T-helper 1 cell (primary cell): ENCODE measurements around the gene NIPA2.
A peak's percentile ranks its signal among the peaks of the same experiment; 100 is the strongest.
"Not testable (repeated sequence)": the region's sequence is repeated elsewhere in the genome, so short reads cannot be mapped to it uniquely, and the experiment has no call there.

ENCODE experiments used
- DNase-seq, 5 donors: peaks; one replicate each; pipeline ENCODE4 v3.0.0-alpha.2; 2012 to 2020
- total RNA-seq, 4 donors: gene quantifications; one replicate each; lab custom pipeline; 2026; lab: John Stamatoyannopoulos, UW

Gene NIPA2
- total RNA-seq = 23.3 to 49.9 (median 41.5) reads per million in 4 donors

- DNase-seq = peak; percentile 97 to 98 (median 98)
Observed at GRCh38 chr15:22838292-22839042, at the start of gene NIPA2. Gene NIPA2, plus strand, starts transcription at chr15:22838666. Its CDS starts 13,066 bp downstream, at chr15:22851732.

GRCh38 chr15:22794063-22794462, 44.4 kb upstream of the NIPA2 start:
- no peak for DNase-seq

- DNase-seq = no peak
Observed at GRCh38 chr15:22794621-22795167, 43.8 kb upstream of the NIPA2 start.

GRCh38 chr15:22795206-22796063, 43.0 kb upstream of the NIPA2 start:
- DNase-seq = no peak

GRCh38 chr15:22796079-22796478, 42.4 kb upstream of the NIPA2 start:
- DNase-seq = no peak

GRCh38 chr15:22799902-22800301, 38.6 kb upstream of the NIPA2 start:
- no peak for DNase-seq

GRCh38 chr15:22803006-22803405, 35.5 kb upstream of the NIPA2 start:
- not testable (repeated sequence) for DNase-seq

GRCh38 chr15:22806156-22806555, 32.3 kb upstream of the NIPA2 start:
- DNase-seq = no peak

GRCh38 chr15:22806664-22807063, 31.8 kb upstream of the NIPA2 start:
- no peak for DNase-seq

GRCh38 chr15:22807831-22808230, 30.6 kb upstream of the NIPA2 start:
- DNase-seq = not testable (repeated sequence)

GRCh38 chr15:22808240-22808639, 30.2 kb upstream of the NIPA2 start:
- DNase-seq = no peak

GRCh38 chr15:22808761-22809280, 29.6 kb upstream of the NIPA2 start:
- no peak for DNase-seq

- DNase-seq = no peak
Observed at GRCh38 chr15:22810033-22810852, 28.2 kb upstream of the NIPA2 start.

GRCh38 chr15:22810853-22811338, 27.6 kb upstream of the NIPA2 start:
- no peak for DNase-seq

- no peak for DNase-seq
Observed at GRCh38 chr15:22811640-22812039, 26.8 kb upstream of the NIPA2 start.

- DNase-seq = no peak
Observed at GRCh38 chr15:22813844-22814243, 24.6 kb upstream of the NIPA2 start.

- DNase-seq = no peak
Observed at GRCh38 chr15:22815766-22816165, 22.7 kb upstream of the NIPA2 start.

GRCh38 chr15:22819651-22820050, 18.8 kb upstream of the NIPA2 start:
- DNase-seq = no peak

- DNase-seq = no peak
Observed at GRCh38 chr15:22823495-22824128, 14.9 kb upstream of the NIPA2 start.

- DNase-seq = no peak
Observed at GRCh38 chr15:22827125-22827524, 11.3 kb upstream of the NIPA2 start.

GRCh38 chr15:22831473-22831872, 7.0 kb upstream of the NIPA2 start:
- DNase-seq = no peak
